GM21515 (cell line): ENCODE data around the gene KCTD15.
"Not testable (repeated sequence)": the region's sequence is repeated elsewhere in the genome, so short reads cannot be mapped to it uniquely, and the experiment has no call there.

Source experiments
- ATAC-seq: cut with Tn5 transposase; IDR thresholded peaks from one replicate; pipeline ENCODE4 v1.9.1; 2021; ENCODE audit not compliant: unreplicated experiment

The KCTD15 gene

GRCh38 chr19:33813391-33814101 lies 16.9 kb downstream of the KCTD15 start:
- no peak for ATAC-seq

GRCh38 chr19:33814181-33815165 lies 17.8 kb downstream of the KCTD15 start:
- ATAC-seq = no peak

GRCh38 chr19:33815380-33816340 lies 19.0 kb downstream of the KCTD15 start:
- no peak for ATAC-seq

GRCh38 chr19:33818411-33818810 lies 21.7 kb downstream of the KCTD15 start:
- no peak for ATAC-seq

- ATAC-seq = not testable (repeated sequence)
These were observed 22.4 kb downstream of the KCTD15 start for GRCh38 chr19:33819078-33819477.

GRCh38 chr19:33819506-33819879 lies 22.8 kb downstream of the KCTD15 start:
- no peak for ATAC-seq

GRCh38 chr19:33819880-33820781 lies 23.5 kb downstream of the KCTD15 start:
- ATAC-seq = no peak

- ATAC-seq = no peak
These were observed 25.2 kb downstream of the KCTD15 start for GRCh38 chr19:33821871-33822270.

- ATAC-seq = no peak
These were observed 26.7 kb downstream of the KCTD15 start for GRCh38 chr19:33823341-33823740.

GRCh38 chr19:33825556-33825955 lies 28.9 kb downstream of the KCTD15 start:
- ATAC-seq = no peak

- ATAC-seq = no peak
These were observed 29.9 kb downstream of the KCTD15 start for GRCh38 chr19:33826521-33826920.

- ATAC-seq = no peak
These were observed 31.8 kb downstream of the KCTD15 start for GRCh38 chr19:33828266-33829075.

GRCh38 chr19:33830264-33830663 lies 33.6 kb downstream of the KCTD15 start:
- ATAC-seq = no peak

GRCh38 chr19:33831825-33832224 lies 35.2 kb downstream of the KCTD15 start:
- ATAC-seq = no peak

- no peak for ATAC-seq
These were observed 36.0 kb downstream of the KCTD15 start for GRCh38 chr19:33832633-33833032.

- no peak for ATAC-seq
These were observed 43.7 kb downstream of the KCTD15 start for GRCh38 chr19:33840382-33840781.

- ATAC-seq = no peak
These were observed 44.1 kb downstream of the KCTD15 start for GRCh38 chr19:33840783-33841182.

GRCh38 chr19:33841685-33842084 lies 45.0 kb downstream of the KCTD15 start:
- ATAC-seq = no peak

- no peak for ATAC-seq
These were observed 47.8 kb downstream of the KCTD15 start for GRCh38 chr19:33844478-33844877.
